Inferior parietal cortex (tissue), 1 donor: Measurements from ENCODE around the gene WDR74.

ENCODE experiments used
- DNase-seq: peaks from one replicate; pipeline ENCODE4 v3.0.0-alpha.2; 2016; ENCODE audit errors: extremely low spot score

WDR74 gene

GRCh38 chr11:62794201-62794775 is 45.1 kb downstream of the WDR74 start:
- DNase-seq: no peak

- no peak for DNase-seq
These were observed 47.2 kb downstream of the WDR74 start for GRCh38 chr11:62792202-62792575.

DNA sequence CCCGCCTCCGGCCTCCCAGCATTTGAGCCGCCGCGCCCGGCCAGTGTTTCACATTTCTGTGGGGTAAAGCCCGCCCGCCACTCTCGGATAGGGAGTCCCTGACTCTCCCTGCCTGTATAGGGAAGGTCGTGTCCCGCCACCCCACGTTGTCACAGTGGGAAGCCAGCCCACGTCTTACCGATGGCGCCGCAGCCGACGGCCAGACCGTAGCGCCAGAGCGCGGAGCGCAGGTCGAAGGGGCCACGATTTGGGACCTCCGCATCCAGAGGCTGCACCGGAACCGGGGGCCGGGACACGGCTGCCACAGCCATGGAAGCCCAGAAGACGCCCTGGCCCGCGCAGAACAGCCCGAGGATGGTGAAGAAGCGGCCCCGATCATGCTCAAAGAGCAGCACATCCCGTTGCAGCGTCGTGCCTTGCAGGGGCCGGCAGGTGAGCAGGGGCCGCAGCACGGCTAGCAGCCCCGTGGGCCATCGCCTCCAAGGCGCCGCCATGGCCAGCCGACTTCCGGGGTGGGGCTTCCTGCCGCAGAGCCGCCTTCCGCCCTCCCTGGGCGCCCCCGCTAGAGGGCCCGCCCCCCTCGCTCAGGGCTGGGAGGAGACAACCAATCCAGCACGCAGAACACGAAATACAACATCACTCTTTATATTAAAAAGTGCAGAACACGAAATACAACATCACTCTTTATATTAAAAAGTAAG is 47.7 kb downstream of the WDR74 start, which contains the start of gene TMEM223:
Gene TMEM223, minus strand, starts transcription at position 506 of the 701 bp plus-strand sequence. Its CDS starts 12 bp downstream, at position 494.
- DNase-seq: peak; percentile 88

DNA sequence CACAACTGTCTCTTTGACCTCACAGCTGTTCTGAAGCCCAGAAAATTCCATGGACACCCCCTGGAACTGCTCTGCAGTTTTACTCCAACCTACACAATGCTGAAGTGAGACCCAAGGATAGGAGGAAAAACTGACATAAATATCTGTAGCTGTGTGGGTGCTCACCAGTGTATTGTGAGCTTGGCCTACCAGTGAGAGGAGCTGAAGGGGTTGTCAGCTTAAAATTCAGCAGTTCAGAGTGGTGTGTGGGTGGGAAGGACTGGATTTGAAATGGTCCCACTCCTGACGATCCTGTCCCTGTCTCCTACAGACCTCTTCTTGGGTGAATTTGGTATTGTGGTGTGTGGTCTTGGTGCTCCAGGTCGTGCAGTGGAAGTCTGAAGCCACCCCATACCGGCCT is 49.8 kb downstream of the WDR74 start:
- DNase-seq: no peak

GRCh38 chr11:62788991-62789390 is 50.4 kb downstream of the WDR74 start:
- no peak for DNase-seq

GRCh38 chr11:62787005-62787759 is 52.2 kb downstream of the WDR74 start, which contains the start of gene TMEM179B:
Gene TMEM179B, plus strand, starts transcription at chr11:62787402. Its CDS starts 30 bp downstream, at chr11:62787432.
- peak; percentile 98 for DNase-seq

DNA sequence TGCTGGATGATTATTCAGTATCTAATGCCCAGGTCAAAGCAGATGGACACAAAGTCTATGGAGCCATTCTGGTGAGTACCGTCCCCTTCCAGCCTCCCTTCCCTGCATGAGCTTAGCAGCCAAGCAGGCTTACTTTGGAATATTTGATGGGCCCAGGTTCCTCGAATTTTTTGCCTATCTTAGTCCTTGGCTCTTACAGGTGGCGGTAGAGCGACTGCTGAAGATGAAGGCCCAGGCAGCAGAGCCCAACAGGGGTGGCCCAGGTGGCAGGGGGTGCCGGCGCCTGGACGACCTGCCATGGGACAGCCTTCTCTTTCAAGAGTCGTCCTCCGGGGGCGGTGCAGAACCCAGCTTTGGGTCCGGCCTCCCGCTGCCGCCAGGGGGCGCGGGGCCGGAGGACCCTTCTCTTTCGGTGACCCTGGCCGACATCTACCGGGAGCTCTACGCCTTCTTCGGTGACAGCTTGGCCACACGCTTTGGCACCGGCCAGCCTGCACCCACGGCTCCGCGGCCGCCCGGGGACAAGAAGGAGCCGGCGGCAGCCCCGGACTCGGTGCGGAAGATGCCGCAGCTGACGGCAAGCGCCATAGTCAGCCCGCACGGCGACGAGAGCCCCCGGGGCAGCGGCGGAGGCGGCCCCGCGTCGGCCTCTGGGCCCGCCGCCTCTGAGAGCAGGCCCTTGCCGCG is 52.9 kb downstream of the WDR74 start:
- peak; percentile 77 for DNase-seq
